BJ (cell line): ENCODE results near the gene DDO. TPM values are rescaled to one million over a fixed set of nuclear protein-coding genes. Genes with fewer than 3 reads are reported as not detected.

Experiments used
- CTCF ChIA-PET: fragments of 350-600 bp; formaldehyde crosslinking; extraction: SDS; loops from one replicate; lab custom pipeline; 2021; ENCODE audit warnings: antibody characterized with exemption, inconsistent platforms; lab: Yijun Ruan, JAX
- POLR2A ChIA-PET: fragments of 300-600 bp; sonication (Branson Sonifier 250); formaldehyde crosslinking; extraction: SDS; loops from one replicate; lab custom pipeline; 2021; ENCODE audit warnings: antibody characterized with exemption; lab: Charles Lee
- DNase-seq: peaks from one replicate; pipeline ENCODE4 v3.0.0-alpha.2; 2011; ENCODE audit warnings: low read depth
- H3K27me3 ChIP-seq: 2 replicates; pipeline ENCODE4 v1.6.0; 2011; ENCODE audit warnings: low read length; ENCODE audit not compliant: control insufficient read depth, insufficient read depth
- H3K36me3 ChIP-seq: 2 replicates; pipeline ENCODE4 v1.5.1; 2011; ENCODE audit warnings: low read length; ENCODE audit not compliant: control insufficient read depth, insufficient read depth
- H3K4me3 ChIP-seq: 2 replicates; pipeline ENCODE4 v1.5.1; 2011; ENCODE audit warnings: low read depth, mild to moderate bottlenecking, control low read depth, low read length
- polyA plus RNA-seq: library from polyadenylated mRNA; depleted of rRNA; stranded (reverse); fragments of >200 nt; gene quantifications from 2 replicates; pipeline ENCODE4 v1.2.3, GENCODE V29; 2011
- TF ChIP-seq, protein P1 (sequence below): IDR thresholded peaks from 2 replicates; pipeline ENCODE4 v1.5.1; 2011; ENCODE audit warnings: low read depth, mild to moderate bottlenecking, control low read depth, inconsistent platforms, low read length, moderate library complexity; ENCODE audit not compliant: insufficient read depth

DDO gene
- polyA plus RNA-seq, 1 experiment, result 0.16 TPM

DNA sequence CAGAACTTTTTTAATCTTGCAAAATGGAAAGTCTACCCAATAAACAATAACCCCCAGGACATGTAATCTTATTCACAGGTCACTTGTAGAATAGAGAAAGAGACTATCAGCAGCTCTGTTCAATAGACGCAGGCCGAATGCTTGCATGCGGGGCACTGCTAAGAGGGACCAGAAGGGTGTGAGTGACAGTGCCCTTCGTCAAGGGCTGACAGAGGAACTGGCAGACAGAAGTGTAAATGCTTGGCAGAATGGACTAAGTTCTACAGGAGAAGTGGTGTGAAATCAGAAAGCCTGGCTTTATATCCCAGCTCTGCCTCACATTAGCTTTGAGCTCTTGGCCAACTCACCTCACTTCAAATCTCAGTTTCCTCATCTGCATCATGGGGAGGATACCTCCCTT lies 21.0 kb downstream of the DDO start:
- no peak for DNase-seq
- no peaks in the 10 kb centered on the region for H3K36me3 ChIP-seq
- TF ChIP-seq, protein P1, sequence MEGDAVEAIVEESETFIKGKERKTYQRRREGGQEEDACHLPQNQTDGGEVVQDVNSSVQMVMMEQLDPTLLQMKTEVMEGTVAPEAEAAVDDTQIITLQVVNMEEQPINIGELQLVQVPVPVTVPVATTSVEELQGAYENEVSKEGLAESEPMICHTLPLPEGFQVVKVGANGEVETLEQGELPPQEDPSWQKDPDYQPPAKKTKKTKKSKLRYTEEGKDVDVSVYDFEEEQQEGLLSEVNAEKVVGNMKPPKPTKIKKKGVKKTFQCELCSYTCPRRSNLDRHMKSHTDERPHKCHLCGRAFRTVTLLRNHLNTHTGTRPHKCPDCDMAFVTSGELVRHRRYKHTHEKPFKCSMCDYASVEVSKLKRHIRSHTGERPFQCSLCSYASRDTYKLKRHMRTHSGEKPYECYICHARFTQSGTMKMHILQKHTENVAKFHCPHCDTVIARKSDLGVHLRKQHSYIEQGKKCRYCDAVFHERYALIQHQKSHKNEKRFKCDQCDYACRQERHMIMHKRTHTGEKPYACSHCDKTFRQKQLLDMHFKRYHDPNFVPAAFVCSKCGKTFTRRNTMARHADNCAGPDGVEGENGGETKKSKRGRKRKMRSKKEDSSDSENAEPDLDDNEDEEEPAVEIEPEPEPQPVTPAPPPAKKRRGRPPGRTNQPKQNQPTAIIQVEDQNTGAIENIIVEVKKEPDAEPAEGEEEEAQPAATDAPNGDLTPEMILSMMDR, result no peak
- H3K4me3 ChIP-seq, result no peak overlapping the region
- CTCF ChIA-PET, result interaction anchor here (0.6 to 6.6 kb wide), 5 partner anchors 9 to 354 kb away, joined by 3 to 50 read pairs (median 4); no protein-coding TSS in a partner anchor
- H3K27me3 ChIP-seq, result no peaks in the 10 kb centered on the region
- POLR2A ChIA-PET, result no interaction called here

DNA sequence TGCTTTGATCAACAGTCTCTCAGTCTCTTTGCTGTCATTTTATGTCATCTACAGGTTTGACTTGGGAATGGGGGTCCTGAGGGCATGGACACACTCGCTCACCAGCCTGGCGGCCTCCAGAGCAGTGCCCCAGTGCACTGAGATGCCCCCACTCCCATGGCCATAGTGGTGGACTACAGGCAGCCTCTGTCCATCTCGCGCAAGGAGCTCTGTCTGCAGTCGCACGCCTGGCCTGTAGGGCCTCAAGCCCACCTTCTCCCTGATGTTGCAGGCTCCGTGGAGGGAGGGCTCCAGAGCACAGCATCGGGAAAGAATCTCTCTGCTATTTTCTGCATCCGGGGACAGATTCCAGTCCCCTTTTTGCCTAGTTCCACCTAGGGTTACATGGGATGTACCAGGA lies 22.6 kb downstream of the DDO start:
- TF ChIP-seq, protein P1, result no peak
- ChIA-PET POLR2A (no interaction called here), CTCF (interaction anchor here (0.7 to 6.6 kb wide), 8 partner anchors 11 to 689 kb away, joined by 3 to 50 read pairs (median 6); no protein-coding TSS in a partner anchor)
- Histone ChIP-seq H3K27me3 (no peaks in the 10 kb centered on the region), H3K36me3 (no peaks in the 10 kb centered on the region), H3K4me3 (no peak overlapping the region)
- no peak for DNase-seq

DNA sequence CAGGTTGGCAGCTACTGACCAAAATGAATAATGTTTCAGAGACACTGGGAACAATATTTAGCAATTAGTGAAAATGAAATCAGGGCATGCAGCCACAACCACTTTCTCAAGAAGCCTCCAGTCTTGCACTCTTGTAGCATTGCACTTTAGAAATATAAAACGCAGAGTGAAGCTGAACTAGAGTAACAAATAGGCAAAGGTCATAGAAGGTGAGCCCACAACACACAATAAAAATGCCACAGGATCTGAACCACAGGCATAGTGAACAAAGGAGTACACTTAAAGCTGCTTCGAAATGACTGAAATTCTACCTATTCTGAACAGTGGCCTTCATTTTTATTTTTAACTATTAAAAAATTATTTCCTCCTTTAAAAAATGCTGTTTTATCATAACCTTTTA lies 25.0 kb downstream of the DDO start:
- ChIA-PET POLR2A (no interaction called here), CTCF (interaction anchor here (0.6 to 6.6 kb wide), 25 partner anchors 9 to 694 kb away, joined by 3 to 50 read pairs (median 4); partner anchors contain the start of genes CDC40 and WASF1)
- Histone ChIP-seq H3K36me3 (no peaks in the 10 kb centered on the region), H3K4me3 (no peak overlapping the region), H3K27me3 (no peaks in the 10 kb centered on the region; the same call in 1 of the 2 replicates)
- DNase-seq, result no peak
- TF ChIP-seq, protein P1, result no peak

DNA sequence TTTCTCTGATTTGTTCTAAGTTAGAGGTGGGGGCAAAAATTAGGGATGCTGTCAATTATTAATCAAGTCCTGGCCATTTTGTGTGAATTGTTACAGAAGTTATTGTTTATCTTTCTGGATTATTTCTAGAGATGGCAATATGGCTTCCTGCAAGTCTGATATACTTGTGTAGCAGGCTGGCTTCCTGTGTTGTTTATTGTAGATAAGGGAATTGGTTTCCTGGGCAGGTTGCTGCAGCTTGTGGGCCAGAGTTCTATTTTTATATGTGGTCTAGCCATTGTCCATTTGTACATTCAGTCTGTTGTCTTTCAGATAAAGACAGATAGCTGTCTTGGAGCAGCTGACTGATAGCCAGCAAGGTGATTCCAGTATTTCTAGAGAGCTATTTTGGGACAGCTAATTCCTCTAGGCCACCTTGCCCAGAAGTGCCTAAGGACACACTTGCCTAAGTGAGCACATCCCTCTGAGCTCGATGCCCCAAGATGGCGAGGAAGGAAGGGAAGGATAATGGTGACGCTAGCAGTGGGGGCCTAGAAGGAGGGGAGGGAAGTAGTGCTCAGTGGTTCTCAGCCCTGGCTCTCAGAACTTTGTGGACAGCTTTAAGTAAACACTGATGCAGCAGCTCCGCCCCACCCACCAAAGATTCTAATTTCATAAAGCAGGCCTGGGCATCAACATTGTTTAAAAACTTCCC lies 25.5 kb downstream of the DDO start:
- DNase-seq, result no peak
- H3K4me3 ChIP-seq, result no peak overlapping the region
- CTCF ChIA-PET, result interaction anchor here (0.6 to 6.6 kb wide), 26 partner anchors 10 to 693 kb away, joined by 3 to 50 read pairs (median 4); partner anchors contain the start of genes CDC40 and WASF1
- TF ChIP-seq, protein P1, result no peak
- POLR2A ChIA-PET, result no interaction called here
- no peaks in the 10 kb centered on the region; the same call in 1 of the 2 replicates for H3K27me3 ChIP-seq
- H3K36me3 ChIP-seq, result no peaks in the 10 kb centered on the region

DNA sequence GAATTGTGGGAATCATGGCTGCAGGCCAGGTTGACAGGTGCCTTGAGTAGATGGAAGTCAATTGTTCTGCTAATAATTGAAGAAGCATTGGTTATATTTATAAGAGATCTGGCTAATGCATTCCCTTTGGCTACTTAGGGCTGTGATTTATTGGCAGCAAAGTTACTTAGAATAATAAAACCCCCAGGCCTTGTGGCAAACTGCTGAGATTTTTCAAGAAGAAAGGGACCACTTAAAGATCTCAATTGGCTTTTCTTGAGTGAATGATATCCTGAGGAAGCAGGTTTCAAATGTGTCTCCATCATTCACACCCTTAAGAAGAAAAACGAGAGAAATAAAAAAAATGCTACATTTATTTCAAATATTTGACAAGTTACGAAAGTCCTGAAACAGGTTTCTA lies 27.4 kb downstream of the DDO start:
- ChIA-PET CTCF (interaction anchor here (1.1 kb wide), 1 partner anchor 689 kb away, joined by 3 read pairs; no protein-coding TSS in a partner anchor), POLR2A (no interaction called here)
- Histone ChIP-seq H3K36me3 (no peaks in the 10 kb centered on the region), H3K27me3 (no peaks in the 10 kb centered on the region; the same call in 1 of the 2 replicates), H3K4me3 (no peak overlapping the region)
- TF ChIP-seq, protein P1, result no peak
- DNase-seq, result no peak
